HG03469 (cell line): ENCODE data around the gene PPP1R3A.
A peak's percentile ranks its signal among the peaks of the same experiment; 100 is the strongest.
"Not testable (repeated sequence)": the region's sequence is repeated elsewhere in the genome, so short reads cannot be mapped to it uniquely, and the experiment has no call there.

Experiments
- ATAC-seq: cut with Tn5 transposase; IDR thresholded peaks from one replicate; pipeline ENCODE4 v1.9.1; 2021; ENCODE audit warnings: mild to moderate bottlenecking, moderate library complexity, moderate number of reproducible peaks; ENCODE audit not compliant: unreplicated experiment

The PPP1R3A gene

GRCh38 chr7:113918946-113919345 is at the start of gene PPP1R3A:
PPP1R3A (minus strand) TSS chr7:113919009; CDS start chr7:113918996, 13 bp downstream.
- ATAC-seq, result peak; percentile 43

GRCh38 chr7:113963356-113963755 is 44.5 kb upstream of the PPP1R3A start:
- no peak for ATAC-seq

- no peak for ATAC-seq
These were observed 41.1 kb upstream of the PPP1R3A start for GRCh38 chr7:113959910-113960309.

DNA sequence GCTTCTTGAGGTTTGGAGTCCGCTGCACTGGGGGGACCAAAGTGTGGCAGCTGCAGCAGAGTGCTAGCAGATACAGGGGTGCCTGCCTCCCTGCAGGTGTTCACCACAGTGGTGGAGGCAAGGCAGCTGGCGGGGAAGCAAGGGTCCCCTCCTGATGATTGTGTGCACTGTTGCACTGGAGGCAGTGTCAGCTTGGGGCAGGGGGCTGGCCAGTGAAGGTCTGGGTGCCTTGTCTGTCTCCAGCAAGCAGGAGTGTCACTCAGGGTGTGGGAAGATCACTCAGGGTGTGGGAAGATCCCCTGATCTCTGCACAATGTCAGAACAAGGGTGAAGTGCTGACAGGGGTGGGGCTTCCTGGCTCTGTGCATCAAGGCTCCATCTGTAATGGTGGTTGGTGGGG is 36.3 kb upstream of the PPP1R3A start:
- no peak for ATAC-seq

- no peak for ATAC-seq
These were observed 34.7 kb upstream of the PPP1R3A start for GRCh38 chr7:113953553-113953952.

DNA sequence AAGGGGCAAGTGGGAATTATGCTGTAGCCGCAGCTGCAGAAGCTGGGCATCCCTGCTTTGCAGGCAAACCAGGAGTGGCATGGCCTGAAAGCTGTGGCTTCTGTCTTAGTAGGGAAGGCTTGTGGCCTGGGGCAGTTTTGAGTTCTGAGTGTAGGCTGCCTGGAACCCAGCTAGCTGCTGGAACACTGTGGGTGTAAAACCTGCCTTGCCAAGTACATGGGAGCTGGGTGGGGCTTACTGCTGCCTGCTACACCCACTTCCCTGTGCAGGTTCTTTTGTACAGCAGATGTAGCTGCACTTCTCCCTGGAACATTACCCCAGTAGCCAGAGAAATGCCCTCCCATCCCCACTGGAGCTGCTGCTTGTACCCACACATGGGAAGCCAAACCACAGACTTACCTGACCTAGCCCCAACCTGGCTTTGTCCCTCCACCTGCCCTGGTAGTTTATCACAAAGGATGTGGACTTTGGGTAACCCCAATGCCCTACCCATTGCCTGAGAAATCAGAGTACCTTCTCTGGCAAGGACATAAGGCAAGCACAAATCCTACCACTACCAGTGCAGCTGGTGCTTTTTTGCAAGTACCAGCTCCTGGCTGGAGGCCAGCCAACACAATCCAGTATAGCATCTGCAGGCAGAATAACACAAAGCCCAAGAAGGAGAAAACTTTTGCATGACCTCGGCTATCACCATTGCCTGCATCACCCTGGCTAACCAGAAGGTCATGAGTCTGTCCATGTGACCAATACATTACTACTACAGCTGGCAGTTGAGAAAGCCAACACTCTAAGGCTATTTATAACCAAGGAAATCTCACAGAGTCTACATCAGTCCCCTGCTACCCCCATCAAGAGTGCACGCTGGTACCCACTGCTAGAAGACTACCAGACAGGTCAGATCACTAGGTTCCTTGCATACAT is 26.5 kb upstream of the PPP1R3A start:
- no peak for ATAC-seq

- no peak for ATAC-seq
These were observed 18.2 kb upstream of the PPP1R3A start for GRCh38 chr7:113936982-113937381.

DNA sequence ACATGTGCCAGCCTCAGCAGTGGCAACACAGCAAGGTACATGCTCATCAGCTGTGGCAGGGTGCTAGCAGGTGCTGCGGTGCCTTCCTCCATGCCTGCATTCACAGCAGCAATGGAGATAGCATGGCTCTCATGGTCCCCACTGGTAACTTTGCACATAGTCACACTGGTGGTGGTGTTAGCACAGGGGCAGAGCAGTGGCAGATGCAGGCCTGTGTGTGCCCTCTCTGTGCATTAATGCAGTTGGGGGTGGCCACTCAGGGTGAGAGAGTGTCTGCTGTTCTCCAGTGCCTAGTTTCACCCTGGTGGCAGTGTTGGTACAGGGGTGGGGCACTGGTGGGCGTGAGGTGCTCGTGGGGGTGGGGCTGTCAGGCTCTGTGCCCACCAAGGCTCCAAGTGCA is 17.7 kb upstream of the PPP1R3A start:
- ATAC-seq, result no peak

GRCh38 chr7:113929389-113929788 is 10.6 kb upstream of the PPP1R3A start:
- not testable (repeated sequence) for ATAC-seq

- no peak for ATAC-seq
These were observed 9.3 kb upstream of the PPP1R3A start for GRCh38 chr7:113928112-113928511.

GRCh38 chr7:113922049-113922448 is 3.2 kb upstream of the PPP1R3A start:
- ATAC-seq, result no peak

- ATAC-seq, result no peak
These were observed 2.6 kb upstream of the PPP1R3A start for GRCh38 chr7:113921363-113921762.

GRCh38 chr7:113917840-113918239 is 969 bp downstream of the PPP1R3A start:
- ATAC-seq, result no peak

- ATAC-seq, result no peak
These were observed 2.9 kb downstream of the PPP1R3A start for GRCh38 chr7:113915956-113916355.

DNA sequence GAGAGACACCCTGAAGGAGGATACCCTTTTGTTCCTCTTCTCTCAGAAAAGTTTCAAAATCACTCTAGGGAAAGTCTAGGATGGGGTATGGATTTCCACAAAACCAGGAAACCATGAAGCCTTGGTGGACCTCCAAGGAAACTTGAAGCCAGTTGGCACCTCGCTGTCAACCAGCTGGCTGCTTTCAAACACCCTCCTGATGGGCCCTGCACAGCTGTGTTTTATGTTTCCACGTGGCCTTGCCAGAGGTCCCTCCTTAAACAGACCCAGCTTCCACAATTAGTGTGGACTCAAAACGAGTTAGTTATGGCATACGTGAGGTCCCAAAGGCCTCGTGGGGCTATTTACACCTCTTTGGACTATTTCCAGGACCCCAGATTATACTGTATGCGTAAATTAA is 5.9 kb downstream of the PPP1R3A start:
- no peak for ATAC-seq

DNA sequence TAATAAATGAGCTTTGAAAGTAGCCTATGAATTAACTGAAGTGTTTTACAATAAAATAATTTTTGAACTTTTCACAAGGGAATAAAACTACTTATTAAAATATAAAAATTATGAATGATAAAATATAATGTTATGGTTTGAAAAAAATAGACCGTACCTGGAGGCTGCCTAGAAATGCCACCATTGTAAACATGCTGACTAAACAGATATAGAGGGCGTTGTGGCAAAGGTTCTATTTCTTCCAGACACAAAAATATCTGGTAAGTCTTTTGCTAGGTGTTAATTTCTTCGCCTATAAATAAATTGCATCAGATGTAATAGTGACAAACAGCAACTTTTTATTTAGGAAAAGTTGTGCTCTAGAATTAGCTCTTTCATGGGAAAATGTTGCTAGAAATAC is 11.2 kb downstream of the PPP1R3A start:
- ATAC-seq, result no peak

DNA sequence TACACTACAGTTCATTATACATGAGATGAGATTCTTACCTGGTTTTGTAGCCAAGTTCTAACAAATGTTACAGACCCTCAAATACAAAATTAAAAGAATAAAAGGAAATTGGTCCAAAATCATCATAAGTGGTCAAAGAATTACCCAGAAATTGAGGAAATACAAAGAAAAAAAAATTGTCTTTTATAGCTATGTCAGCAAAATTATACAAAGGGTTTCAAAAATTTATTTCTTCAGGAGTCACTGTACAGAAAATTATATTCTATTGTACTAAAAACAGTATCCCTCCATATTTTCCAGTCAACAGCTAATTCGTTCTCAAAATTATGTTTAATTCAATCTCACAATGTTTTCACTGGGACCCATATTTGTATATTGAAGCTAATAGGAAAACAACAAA is 14.3 kb downstream of the PPP1R3A start:
- ATAC-seq, result no peak

GRCh38 chr7:113892818-113893217 is 26.0 kb downstream of the PPP1R3A start:
- ATAC-seq, result no peak

- ATAC-seq, result no peak
These were observed 27.0 kb downstream of the PPP1R3A start for GRCh38 chr7:113891828-113892227.

DNA sequence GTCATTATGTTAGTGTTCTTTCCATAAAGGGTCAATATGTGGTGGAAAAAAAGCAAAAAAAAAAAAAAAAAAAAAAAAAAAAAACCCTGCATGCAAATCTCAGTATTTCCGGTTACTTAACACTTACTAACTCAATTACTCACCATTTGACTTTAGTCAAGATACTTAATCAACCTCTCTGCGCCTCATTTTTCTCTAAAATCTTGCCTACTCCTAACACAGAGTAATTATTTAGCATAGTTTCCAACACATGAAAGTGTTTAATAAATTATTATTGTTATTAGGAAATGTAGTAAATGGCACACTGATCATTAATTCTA is 27.8 kb downstream of the PPP1R3A start:
- no peak for ATAC-seq

DNA sequence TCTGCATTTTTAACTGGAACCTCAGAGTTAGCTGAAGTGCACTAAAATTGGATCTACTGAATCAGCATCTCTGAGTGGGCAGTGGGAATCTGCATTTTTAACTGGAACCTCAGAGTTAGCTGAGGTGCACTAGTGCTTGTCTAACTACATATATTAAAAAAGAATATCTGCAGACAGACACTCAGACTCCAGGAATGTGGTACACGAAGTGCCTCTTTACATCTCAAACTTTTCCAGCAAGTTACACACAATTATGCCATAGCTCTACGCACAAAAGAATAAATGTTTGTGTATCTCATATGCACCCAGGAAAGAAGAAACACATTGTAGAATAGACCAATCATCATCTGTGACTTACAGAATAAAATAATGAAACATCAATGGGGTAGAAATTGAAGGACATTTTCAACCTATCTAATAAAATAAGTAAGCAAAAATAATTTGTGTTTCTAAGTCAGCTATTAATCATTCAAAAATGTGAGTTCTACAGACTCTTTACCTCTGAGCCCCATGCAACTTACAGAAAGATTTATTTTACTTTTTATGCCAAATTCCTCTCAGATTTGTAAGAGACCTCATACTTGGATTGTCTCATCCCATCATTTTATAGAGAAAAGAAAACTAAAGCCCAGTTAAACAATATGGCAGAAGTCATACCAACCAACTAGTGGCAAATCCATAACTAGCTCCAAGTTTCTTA is 28.3 kb downstream of the PPP1R3A start:
- ATAC-seq, result no peak

GRCh38 chr7:113883096-113883495 is 35.7 kb downstream of the PPP1R3A start:
- no peak for ATAC-seq
